HepG2 (cell line): ENCODE data around the gene SMARCA4. TPM values are rescaled to one million over a fixed set of nuclear protein-coding genes. Genes with fewer than 3 reads are reported as not detected.

ENCODE experiments used
- ATAC-seq: fragments of 200-7000 bp; cut with Tn5 transposase; 3 replicates; pipeline ENCODE4 v1.9.1; 2020; ENCODE audit warnings: mild to moderate bottlenecking, moderate library complexity
- BruUV-seq: library from RNA; stranded (reverse); fragments of 400-500 nt; replicated peaks from 2 replicates; lab custom pipeline; 2021; lab: Mats Ljungman, UMichigan
- CTCF ChIA-PET: fragments of 300-600 bp; formaldehyde crosslinking; extraction: SDS; loops from one replicate; lab custom pipeline; 2021; ENCODE audit warnings: low total read pairs, inconsistent platforms, low intra/inter-chr PET ratio; lab: Yijun Ruan, JAX
- POLR2A ChIA-PET: fragments of 350-600 bp; sonication (Branson Sonifier 250); formaldehyde crosslinking; loops from one replicate; lab custom pipeline; 2020; ENCODE audit warnings: antibody characterized with exemption, inconsistent platforms; lab: Yijun Ruan, JAX
- DNase-seq: peaks from one replicate; pipeline ENCODE4 v3.0.0-alpha.2; 2015; ENCODE audit warnings: low spot score
- FAIRE-seq: peaks from 3 replicates; lab custom pipeline; 2011; peaks lifted over from hg19 to GRCh38; lab: Jason Lieb, UNC
- H2AFZ ChIP-seq: one replicate; pipeline ENCODE4 v1.6.1; 2011; ENCODE audit warnings: low read length, inconsistent platforms
- H3K27ac ChIP-seq: fragments of 300-600 bp; 3 replicates; pipeline ENCODE4 v1.8.0; 2011; ENCODE audit warnings: mixed run types, mild to moderate bottlenecking, mixed read lengths, low read length, inconsistent platforms; ENCODE audit not compliant: insufficient read depth; ENCODE audit errors: extremely low read length
- H3K27me3 ChIP-seq, 2 experiments: fragments of 200-600 bp in 1 of 2; 2 replicates in 1 of 2; 3 replicates in 1 of 2; pipeline versions ENCODE4 v1.6.0 to v1.8.0; 2011; ENCODE audit warnings: low read length in 2 of 2, mild to moderate bottlenecking in 2 of 2, moderate library complexity in 2 of 2, inconsistent platforms in 1 of 2; ENCODE audit not compliant: insufficient read depth in 2 of 2, control insufficient read depth in 1 of 2
- H3K36me3 ChIP-seq, 2 experiments: fragments of 200-600 bp in 1 of 2; replicated peaks in 1 of 2; 2 replicates in 1 of 2; 3 replicates in 1 of 2; pipeline versions ENCODE4 v1.5.1 to v1.8.0; 2011; ENCODE audit warnings: low read length in 2 of 2, inconsistent platforms in 1 of 2; ENCODE audit not compliant: insufficient read depth in 2 of 2, control insufficient read depth in 1 of 2
- H3K4me1 ChIP-seq: 2 replicates; pipeline ENCODE4 v1.5.1; 2012; ENCODE audit warnings: low read length, inconsistent platforms; ENCODE audit not compliant: insufficient read depth
- H3K4me2 ChIP-seq: 2 replicates; pipeline ENCODE4 v1.6.0; 2011; ENCODE audit warnings: low read depth, low read length, inconsistent platforms
- H3K4me3 ChIP-seq, 3 experiments: fragments of 200-600 bp in 1 of 3; sonication (generic), shearing (Covaris generic) in 1 of 3; replicated peaks in 1 of 3; 2 replicates each; pipeline ENCODE4 v1.5.1; 2011 to 2016; ENCODE audit warnings: low read length in 3 of 3, inconsistent platforms in 2 of 3, low read depth in 2 of 3, mild to moderate bottlenecking in 2 of 3, control low read depth in 1 of 3, mixed read lengths in 1 of 3; ENCODE audit not compliant: insufficient read depth in 1 of 3
- H3K79me2 ChIP-seq: one replicate; pipeline ENCODE4 v1.6.1; 2011; ENCODE audit warnings: low read length, inconsistent platforms; ENCODE audit not compliant: insufficient read depth
- H3K9ac ChIP-seq: 2 replicates; pipeline ENCODE4 v1.6.0; 2011; ENCODE audit warnings: mild to moderate bottlenecking, low read depth, low read length, inconsistent platforms; ENCODE audit not compliant: insufficient read depth
- H3K9me3 ChIP-seq: 2 replicates; pipeline ENCODE4 v1.5.1; 2012; ENCODE audit warnings: mild to moderate bottlenecking, low read length
- H4K20me1 ChIP-seq: 2 replicates; pipeline ENCODE4 v1.6.0; 2011; ENCODE audit warnings: inconsistent platforms, mild to moderate bottlenecking, low read length, moderate library complexity; ENCODE audit not compliant: insufficient read depth
- AGO2 ChIP-seq: fragments of 200-400 bp; formaldehyde crosslinking; optimal IDR thresholded peaks from 2 replicates; pipeline ENCODE3; 2017; ENCODE audit warnings: mild to moderate bottlenecking, low read depth, low read length, moderate library complexity
- THRA ChIP-seq: sonication (generic); formaldehyde crosslinking; IDR thresholded peaks from 2 replicates; pipeline ENCODE4 v1.4.0; 2020; ENCODE audit warnings: missing genetic modification reagents, borderline replicate concordance
- ZNF780A ChIP-seq: sonication (generic); formaldehyde crosslinking; IDR thresholded peaks from 2 replicates; pipeline ENCODE4 v1.8.0; 2022; ENCODE audit warnings: mild to moderate bottlenecking, missing genetic modification reagents, moderate library complexity
- WGBS: methylation state at CpG from one replicate; pipeline ENCODE4 v1.1.6; 2017; ENCODE audit warnings: low lambda C conversion rate; 5-methylcytosine and 5-hydroxymethylcytosine counted together
- in situ Hi-C: cut with HindIII; loops from 2 replicates; pipeline ENCODE4 v1.10.0; 2017; ENCODE audit warnings: low pct_unique_long_range_greater_than_20kb; ENCODE audit not compliant: extremely low pct_ligation_motif_present
- intact Hi-C: fragments of 100-400 bp; cut with micrococcal nuclease; formaldehyde crosslinking; loops from one replicate; pipeline ENCODE4 v1.10.0; 2022; ENCODE audit not compliant: unreplicated experiment
- polyA plus RNA-seq, 8 experiments: library from polyadenylated mRNA; depleted of rRNA in 3 of 8; stranded (reverse) in 7 of 8; unstranded in 1 of 8; fragments of >200 nt; fragmentation: Illumina TruSeq in 4 of 8; extraction: Trizol in 4 of 8; gene quantifications; 2 replicates each; pipeline versions ENCODE4 v1.2.1 to v1.2.3, GENCODE V29; 2011 to 2016; ENCODE audit warnings: low read depth in 4 of 8, missing spikeins in 1 of 8, mixed read lengths in 1 of 8; ENCODE audit not compliant: insufficient read depth in 1 of 8
- total RNA-seq, 5 experiments: library from RNA; depleted of rRNA; stranded (reverse); fragments of >200 nt; fragmentation: Illumina TruSeq; extraction: Trizol; gene quantifications; 2 replicates each; pipeline ENCODE4 v1.2.3, GENCODE V29; 2016; ENCODE audit warnings: low read depth in 1 of 5

Gene SMARCA4
- total and polyA plus RNA-seq, 2 of the 13 experiments (the other 11 are each of a cell fraction or from before 2014, with no cell fraction given), result 25.4 to 45.9 TPM

- TF ChIP-seq THRA (CRISPR knock-in tag), result peak; percentile 29; the same call in 1 of the 2 replicates
- TF ChIP-seq, all 625 proteins: peak for 3
Measured at GRCh38 chr19:11054628-11055027, 93.8 kb downstream of the SMARCA4 start (continued).

GRCh38 chr19:11058246-11059030, 97.6 kb downstream of the SMARCA4 start:
- no peak overlapping the region for H2AFZ ChIP-seq
- no peaks in the 10 kb centered on the region for H3K79me2 ChIP-seq
- peaks cover 15 to 24% of the 10 kb centered on the region in 2 experiments; a peak in 3 of 5 replicates for H3K36me3 ChIP-seq
- H3K9me3 ChIP-seq, result no peaks in the 10 kb centered on the region
- in situ Hi-C loops, result no loop called here
- no peak overlapping the region for H3K4me3 ChIP-seq
- H3K27me3 ChIP-seq, result no peaks in the 10 kb centered on the region
- H3K4me1 ChIP-seq, result peaks cover 15% of the 10 kb centered on the region
- ChIA-PET POLR2A (interaction anchor here (0.6 kb wide), 1 partner anchor 95 kb away, joined by 4 read pairs; no protein-coding TSS in a partner anchor), CTCF (no interaction called here)
- BruUV-seq, result no TSS peak
- ATAC-seq (no peak), FAIRE-seq (no peak), DNase-seq (no peak)
- no peaks in the 10 kb centered on the region for H4K20me1 ChIP-seq
- intact Hi-C loops, result no loop called here
- 95% methylated on average over 20 of the region's 34 CpGs for WGBS
- H3K4me2 ChIP-seq, result no peak overlapping the region
- no peak for TF ChIP-seq ZNF780A (CRISPR knock-in tag)
- TF ChIP-seq AGO2, result peak; percentile 28
- H3K27ac ChIP-seq, result no peak overlapping the region
- no peak overlapping the region for H3K9ac ChIP-seq
